ENCODE results near the gene TCL1B.
"Not testable (repeated sequence)": the region's sequence is repeated elsewhere in the genome, so short reads cannot be mapped to it uniquely, and the experiment has no call there.

Gene TCL1B

DNA sequence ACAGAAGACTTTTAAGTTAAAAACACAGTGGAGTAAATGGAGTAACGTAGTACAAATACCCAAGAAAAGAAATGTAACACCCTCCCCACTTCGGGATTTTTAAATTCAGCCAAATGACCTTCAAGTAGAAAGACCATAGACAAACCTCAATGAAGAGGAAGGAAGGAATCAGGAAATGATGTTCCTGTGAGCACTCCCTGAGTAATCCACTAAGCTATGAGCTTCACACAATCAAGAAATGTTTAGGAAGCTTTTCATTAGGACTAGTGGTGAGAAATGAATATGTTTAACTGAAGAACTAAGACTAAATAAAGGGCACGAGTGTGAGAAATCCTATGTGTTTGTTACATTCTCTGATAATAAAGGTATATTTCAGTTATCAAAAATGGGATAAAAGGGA, 17.6 kb downstream of the TCL1B start:
- DNase-seq (ENCODE audit: low read depth): no peak

DNA sequence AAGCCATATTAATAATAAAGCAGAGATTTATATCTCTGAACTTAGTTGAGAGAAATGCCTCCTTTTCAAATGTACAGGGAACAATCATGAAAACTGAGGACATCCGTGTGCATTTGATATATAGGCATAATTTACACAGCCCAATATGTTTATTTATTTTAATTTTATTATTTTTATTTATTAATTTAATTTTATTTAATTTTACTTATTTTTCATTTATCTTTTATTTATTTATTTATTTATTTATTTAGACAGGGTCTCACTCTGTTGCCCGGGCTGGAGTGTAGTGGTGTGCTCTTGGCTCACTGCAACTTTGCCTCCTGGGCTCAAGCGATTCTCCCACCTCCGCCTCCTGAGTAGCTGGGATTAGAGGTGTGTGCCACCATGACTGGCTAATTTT, 19.3 kb downstream of the TCL1B start:
- no peak for DNase-seq (ENCODE audit: low read depth)

DNA sequence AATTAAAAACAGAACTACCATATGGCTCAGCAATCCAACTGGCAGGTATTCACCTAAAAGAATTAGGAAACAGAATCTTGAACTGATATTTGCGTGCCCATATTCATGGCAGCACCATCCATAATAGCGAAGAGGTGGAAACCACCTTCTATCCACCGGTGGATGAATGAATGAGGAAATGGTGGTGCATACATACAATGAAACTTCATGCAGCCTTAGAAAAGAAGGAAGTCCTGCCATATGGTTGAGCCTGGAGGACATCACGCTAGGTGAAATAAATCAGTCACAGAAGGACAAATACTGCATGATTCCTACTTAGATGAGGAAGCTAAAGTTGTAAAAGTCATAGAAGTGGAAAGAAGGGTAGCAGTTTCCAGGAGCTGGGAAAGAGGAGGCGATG, 21.1 kb downstream of the TCL1B start:
- DNase-seq (ENCODE audit: low read depth): no peak

GRCh38 chr14:95710106-95710505, 23.9 kb downstream of the TCL1B start:
- no peak for DNase-seq (ENCODE audit: low read depth)

- DNase-seq (ENCODE audit: low read depth): no peak
Observed at GRCh38 chr14:95711476-95712176, 25.4 kb downstream of the TCL1B start.

DNA sequence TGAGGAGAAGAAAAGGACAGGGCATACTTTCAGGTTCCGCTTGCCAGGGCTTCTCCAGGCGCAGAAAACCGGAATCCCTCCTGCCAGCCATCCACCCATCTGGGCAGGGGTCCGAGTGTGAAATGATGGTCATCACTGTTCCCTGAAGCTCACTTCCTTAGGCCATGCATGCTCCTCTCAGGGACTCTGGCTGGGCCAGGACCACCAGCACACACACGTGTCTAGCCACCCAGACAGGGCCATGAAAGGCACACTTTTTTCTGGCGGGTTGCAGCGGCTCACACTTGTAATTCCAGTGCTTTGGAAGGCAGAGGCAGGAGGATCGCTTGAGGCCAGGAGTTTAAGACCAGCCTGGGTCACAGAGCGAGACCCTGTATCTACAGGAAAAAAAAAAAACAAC, 26.2 kb downstream of the TCL1B start:
- DNase-seq (ENCODE audit: low read depth): no peak

DNA sequence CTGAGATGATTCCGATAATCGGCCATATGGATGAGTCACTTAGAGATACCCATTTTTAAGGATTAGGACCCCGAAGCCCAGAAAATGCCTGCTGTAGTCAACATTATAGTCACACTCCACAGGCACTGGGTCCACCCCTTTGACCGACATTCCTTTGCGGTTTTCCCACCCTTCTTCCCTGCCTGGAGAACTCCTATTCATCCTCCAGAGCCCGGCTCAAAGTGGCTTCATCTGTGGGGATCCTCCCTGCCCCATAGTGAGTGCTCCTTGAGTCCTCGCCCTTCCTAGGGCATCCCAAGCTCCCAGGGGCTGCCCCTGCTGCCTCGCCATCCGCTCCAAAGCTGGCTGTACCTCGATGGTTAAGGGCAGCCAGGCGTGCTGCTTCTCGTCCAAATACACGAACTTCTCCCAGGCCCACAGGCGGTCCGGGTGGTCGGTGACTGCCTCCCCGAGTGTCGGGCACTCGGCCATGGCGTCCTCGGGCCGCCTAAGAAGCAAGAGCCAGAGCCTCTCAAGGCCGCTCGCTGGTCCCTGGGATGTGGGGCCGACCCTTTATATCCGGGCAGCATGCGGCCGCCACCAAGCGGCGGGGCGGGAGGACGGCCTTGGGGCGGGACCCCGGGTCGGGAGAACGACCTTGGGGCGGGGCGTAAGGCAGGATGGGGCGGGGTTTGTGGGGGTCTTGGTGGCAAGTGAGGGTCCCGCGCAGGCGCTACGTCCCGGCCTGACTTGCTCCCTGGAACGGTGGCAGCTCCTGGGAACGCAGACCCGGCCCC, 27.6 kb downstream of the TCL1B start, which contains the start of gene TCL1A:
Gene TCL1A, minus strand, starts transcription at position 530 of the 776 bp plus-strand sequence. Its CDS starts 59 bp downstream, at position 471.
- no peak for DNase-seq (ENCODE audit: low read depth)

- DNase-seq (ENCODE audit: low read depth): no peak
Observed at GRCh38 chr14:95722525-95723190, 36.4 kb downstream of the TCL1B start.

DNA sequence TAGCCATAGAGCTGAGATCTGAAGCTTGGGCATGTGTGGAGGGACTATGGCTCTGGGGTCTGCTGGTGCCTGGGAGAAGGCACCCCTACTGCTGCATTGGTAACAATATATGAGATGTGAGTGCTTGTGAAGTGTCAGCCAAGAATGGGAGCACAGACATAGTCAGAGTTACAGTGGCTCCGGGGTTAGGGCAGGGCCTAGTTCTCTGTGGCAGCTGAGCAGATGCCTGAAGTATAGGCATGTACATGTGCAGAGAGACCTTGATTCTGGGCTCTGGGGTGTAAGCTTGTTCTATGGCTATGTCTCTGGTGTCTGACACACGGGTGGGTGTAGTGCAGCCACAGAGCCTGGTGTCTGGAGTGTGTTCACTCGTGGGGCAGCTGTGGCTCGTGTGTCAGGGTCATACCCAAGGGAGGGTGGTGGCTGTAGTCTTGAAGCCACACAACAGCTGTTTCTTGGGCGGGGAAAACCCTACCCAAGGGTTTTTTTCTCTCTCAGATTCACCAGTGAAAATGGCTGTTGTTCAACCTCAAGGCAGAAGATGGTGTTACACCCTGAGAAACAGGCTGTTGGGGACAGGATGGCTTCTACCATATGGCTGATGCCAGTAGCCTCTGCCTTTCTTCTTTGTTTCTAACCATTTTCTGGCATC, 39.6 kb downstream of the TCL1B start:
- DNase-seq (ENCODE audit: low read depth): no peak

DNA sequence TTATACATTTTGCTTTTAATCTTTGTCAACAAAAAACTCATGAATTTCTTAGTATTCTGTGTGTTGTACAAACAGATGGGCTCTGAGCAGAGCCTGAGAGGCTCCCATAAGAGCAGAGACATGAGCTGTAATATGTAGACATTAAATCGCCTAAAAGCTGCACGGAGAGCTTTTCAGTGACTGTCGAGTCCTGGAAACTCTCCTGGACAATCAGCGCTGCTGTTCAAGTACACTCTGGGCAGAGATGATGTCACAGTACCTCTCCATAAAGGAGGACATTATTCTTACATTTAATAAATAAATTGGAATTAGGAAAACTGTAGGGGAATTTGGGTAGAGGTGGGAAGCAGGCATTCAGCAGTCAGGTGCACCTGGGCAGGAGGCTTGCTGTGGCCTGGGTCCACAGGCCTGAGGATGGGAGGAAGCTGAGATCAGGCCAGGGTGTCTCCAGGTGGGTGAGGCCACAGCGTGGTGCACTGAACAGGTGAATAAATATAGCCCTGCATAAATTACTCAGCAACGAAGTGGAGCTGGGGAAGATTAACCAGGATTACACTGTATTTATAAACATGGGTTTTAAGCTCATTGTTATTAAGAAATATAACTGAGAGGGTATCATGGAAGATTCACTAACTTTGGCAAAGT, 41.0 kb downstream of the TCL1B start:
- DNase-seq (ENCODE audit: low read depth): no peak

DNA sequence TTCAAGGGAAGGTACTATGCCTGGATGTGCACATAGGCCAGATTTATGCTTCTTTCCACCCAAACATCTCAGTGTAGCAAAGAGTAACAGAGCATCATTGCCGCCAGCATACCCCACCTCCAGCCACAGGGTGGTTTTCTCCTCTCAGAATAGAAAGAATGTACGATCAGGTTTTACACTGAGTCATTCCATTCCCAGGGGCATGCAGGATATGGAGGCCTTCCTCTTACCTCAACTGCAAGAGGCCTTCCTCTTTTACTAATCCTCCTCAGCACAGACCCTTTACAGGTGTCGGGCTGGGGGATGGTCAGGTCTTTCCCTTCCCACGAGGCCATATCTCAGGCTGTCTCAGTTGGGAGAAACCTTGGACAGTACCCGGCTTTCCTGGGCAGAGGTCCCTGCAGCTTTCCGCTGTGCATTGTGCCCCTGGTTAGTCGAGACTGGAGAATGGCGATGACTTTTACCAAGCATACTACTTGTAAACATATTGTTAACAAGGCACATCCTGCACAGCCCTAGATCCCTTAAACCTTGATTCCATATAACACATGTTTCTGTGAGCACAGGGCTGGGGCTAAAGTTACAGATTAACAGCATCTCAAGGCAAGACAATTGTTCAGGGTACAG, 43.3 kb downstream of the TCL1B start:
- DNase-seq (ENCODE audit: low read depth): not testable (repeated sequence)

DNA sequence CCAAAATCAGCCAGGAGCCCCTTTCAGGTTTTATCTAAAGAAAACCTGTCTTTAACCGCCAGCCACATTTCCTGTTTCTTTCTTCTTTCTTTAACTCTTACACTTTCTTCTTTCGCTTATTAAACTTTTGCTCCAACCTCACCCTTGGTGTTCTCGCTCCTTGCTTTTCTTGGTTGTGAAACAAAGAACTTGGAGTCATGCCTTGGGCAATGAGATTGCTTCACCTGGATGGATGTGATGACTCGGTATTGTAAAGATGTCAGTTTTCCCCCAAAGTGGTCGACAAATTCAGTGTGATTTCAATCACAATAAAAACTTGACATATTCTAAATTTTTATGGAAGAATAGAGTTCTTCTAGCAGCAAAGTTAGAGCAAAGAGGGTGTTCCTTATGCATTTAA, 43.9 kb downstream of the TCL1B start:
- DNase-seq (ENCODE audit: low read depth): no peak

GRCh38 chr14:95733212-95733611, 47.0 kb downstream of the TCL1B start:
- DNase-seq (ENCODE audit: low read depth): no peak

- no peak for DNase-seq (ENCODE audit: low read depth)
Observed at GRCh38 chr14:95739356-95739755, 53.1 kb downstream of the TCL1B start.

DNA sequence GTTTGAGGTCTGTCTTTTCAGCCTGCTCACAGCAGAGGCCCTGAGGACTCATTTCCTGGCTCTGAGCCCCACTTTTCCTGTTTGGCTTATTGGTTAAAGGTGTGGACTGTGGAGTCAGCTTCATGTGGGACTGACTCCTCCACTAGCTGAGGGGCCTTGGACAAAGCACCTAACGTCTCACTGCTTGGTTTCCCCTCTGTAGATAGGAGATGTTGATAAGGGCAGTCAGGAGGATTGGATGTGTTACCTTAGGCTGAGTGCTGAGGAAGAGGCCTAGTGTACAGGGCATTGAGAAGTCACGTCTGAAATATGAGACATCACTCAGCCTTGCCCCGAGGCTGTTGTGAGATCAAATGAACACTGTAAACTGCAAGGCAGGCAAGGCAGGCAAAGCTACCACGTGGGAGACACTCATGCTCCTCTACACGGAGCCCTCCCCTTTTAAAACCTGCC, 54.8 kb downstream of the TCL1B start:
- no peak for DNase-seq (ENCODE audit: low read depth)

GRCh38 chr14:95741781-95742180, 55.6 kb downstream of the TCL1B start:
- DNase-seq (ENCODE audit: low read depth): no peak

All from fibroblast of the conjunctiva (primary cell).